ENCODE data around the gene BTBD10. TPM values are rescaled to one million over a fixed set of nuclear protein-coding genes. Genes with fewer than 3 reads are reported as not detected.

The BTBD10 gene
- total and polyA plus RNA-seq, 2 of the 13 experiments (the other 11 are each of a cell fraction or from before 2014, with no cell fraction given), result 9.8 to 26.6 TPM

- TF ChIP-seq HMGXB3 (CRISPR knock-in tag; IDR thresholded peaks at IDR 0.05; ENCODE audit: borderline replicate concordance), result no peak
These were observed 39.5 kb upstream of the BTBD10 start (continued) for GRCh38 chr11:13502492-13502891.

- no peak for FAIRE-seq
- Histone ChIP-seq H3K4me1 (ENCODE audit: insufficient read depth, low read length) (no peaks in the 10 kb centered on the region), H3K9ac (ENCODE audit: insufficient read depth, low read depth, low read length) (no peak within 1 kb of the TSS), H3K4me3 (replicated peaks in 1 of 3; ENCODE audit: insufficient read depth in 1 of 3, low read depth in 2 of 3, low read length in 3 of 3) (no peak within 1 kb of the TSS), H3K79me2 (ENCODE audit: insufficient read depth, low read length) (no peaks in the 10 kb centered on the region), H4K20me1 (ENCODE audit: insufficient read depth, low read length) (no peaks in the 10 kb centered on the region), H3K9me3 (ENCODE audit: low read length) (no peaks in the 10 kb centered on the region), H3K27ac (ENCODE audit: extremely low read length, insufficient read depth, low read length) (no peak within 1 kb of the TSS), H2AFZ (ENCODE audit: low read length) (no peak within 1 kb of the TSS), H3K36me3 (replicated peaks in 1 of 2; ENCODE audit: control insufficient read depth in 1 of 2, insufficient read depth in 2 of 2, low read length in 2 of 2) (no peaks in the 10 kb centered on the region), H3K27me3 (ENCODE audit: control insufficient read depth in 1 of 2, insufficient read depth in 2 of 2, low read length in 2 of 2) (no peaks in the 10 kb centered on the region), H3K4me2 (ENCODE audit: low read depth, low read length) (no peak within 1 kb of the TSS)
- POLR2A ChIA-PET, result no interaction called here
- TF ChIP-seq ZNF549 (CRISPR knock-in tag; IDR thresholded peaks at IDR 0.05), result no peak
- no peak for DNase-seq (ENCODE audit: low spot score)
- in situ Hi-C loops (cut with HindIII; ENCODE audit: extremely low pct_ligation_motif_present, low pct_unique_long_range_greater_than_20kb), result no loop called here
- 4% methylated on average over 3 of the region's 3 CpGs for WGBS (ENCODE audit: low lambda C conversion rate)
- intact Hi-C loops (cut with micrococcal nuclease; ENCODE audit: unreplicated experiment), result no loop called here
- no peak for ATAC-seq
- CTCF ChIA-PET (ENCODE audit: low intra/inter-chr PET ratio, low total read pairs), result no interaction called here
- BruUV-seq (replicated peaks), result no TSS peak
These were observed 32.9 kb upstream of the BTBD10 start, which contains the start of gene PTH for GRCh38 chr11:13495929-13496328. PTH (minus strand) TSS chr11:13495997; CDS start chr11:13492855, 3,142 bp downstream.

- no TSS peak for BruUV-seq (replicated peaks)
- DNase-seq (ENCODE audit: low spot score) (no peak), ATAC-seq (no peak), FAIRE-seq (no peak)
- no peak overlapping the region for H3K4me3 ChIP-seq (replicated peaks in 1 of 3; ENCODE audit: insufficient read depth in 1 of 3, low read depth in 2 of 3, low read length in 3 of 3)
- no peak overlapping the region for H2AFZ ChIP-seq (ENCODE audit: low read length)
- CTCF ChIA-PET (ENCODE audit: low intra/inter-chr PET ratio, low total read pairs), result no interaction called here
- intact Hi-C loops (cut with micrococcal nuclease; ENCODE audit: unreplicated experiment), result no loop called here
- no peaks in the 10 kb centered on the region for H3K27me3 ChIP-seq (ENCODE audit: control insufficient read depth in 1 of 2, insufficient read depth in 2 of 2, low read length in 2 of 2)
- no peaks in the 10 kb centered on the region for H3K4me1 ChIP-seq (ENCODE audit: insufficient read depth, low read length)
- no peak overlapping the region for H3K9ac ChIP-seq (ENCODE audit: insufficient read depth, low read depth, low read length)
- H3K79me2 ChIP-seq (ENCODE audit: insufficient read depth, low read length), result no peaks in the 10 kb centered on the region
- H4K20me1 ChIP-seq (ENCODE audit: insufficient read depth, low read length), result no peaks in the 10 kb centered on the region
- 6% methylated on average over 3 of the region's 3 CpGs for WGBS (ENCODE audit: low lambda C conversion rate)
- POLR2A ChIA-PET, result no interaction called here
- H3K4me2 ChIP-seq (ENCODE audit: low read depth, low read length), result no peak overlapping the region
- in situ Hi-C loops (cut with HindIII; ENCODE audit: extremely low pct_ligation_motif_present, low pct_unique_long_range_greater_than_20kb), result no loop called here
- H3K27ac ChIP-seq (ENCODE audit: extremely low read length, insufficient read depth, low read length), result no peak overlapping the region
- H3K9me3 ChIP-seq (ENCODE audit: low read length), result no peaks in the 10 kb centered on the region
- no peaks in the 10 kb centered on the region for H3K36me3 ChIP-seq (replicated peaks in 1 of 2; ENCODE audit: control insufficient read depth in 1 of 2, insufficient read depth in 2 of 2, low read length in 2 of 2)
- no peak for TF ChIP-seq AHDC1 (CRISPR knock-in tag; IDR thresholded peaks at IDR 0.05; ENCODE audit: borderline replicate concordance)
- TF ChIP-seq CENPT (CRISPR knock-in tag; IDR thresholded peaks at IDR 0.05; ENCODE audit: low read depth), result no peak
- TF ChIP-seq SMYD3 (CRISPR knock-in tag; IDR thresholded peaks at IDR 0.05), result no peak
- no peak for TF ChIP-seq THAP11 (CRISPR knock-in tag; IDR thresholded peaks at IDR 0.05)
These were observed 31.0 kb upstream of the BTBD10 start for GRCh38 chr11:13494051-13494450.

All from HepG2 (cell line).